ENCODE data around the gene CBL. TPM values are rescaled to one million over a fixed set of nuclear protein-coding genes. Genes with fewer than 3 reads are reported as not detected.

Gene CBL
- polyA plus RNA-seq, 1 of the 3 experiments (the other 2 are of a cell fraction) = 9.5 TPM

- H3K9ac ChIP-seq = no peak overlapping the region
- POLR2A ChIA-PET = no interaction called here
- H3K4me3 ChIP-seq (ENCODE audit: low read depth in 2 of 2, low read length in 1 of 2) = no peak overlapping the region
- H3K27ac ChIP-seq (ENCODE audit: low read depth in 2 of 2, low read length in 1 of 2) = no peak overlapping the region
- H3K4me1 ChIP-seq (ENCODE audit: control insufficient read depth in 1 of 2, insufficient read depth in 2 of 2, low read depth in 1 of 2, low read length in 1 of 2) = no peaks in the 10 kb centered on the region; a peak in 1 of 4 replicates
- peaks cover 70% of the 10 kb centered on the region for H3K79me2 ChIP-seq (ENCODE audit: insufficient read depth)
- H4K20me1 ChIP-seq (ENCODE audit: insufficient read depth) = peaks cover 11% of the 10 kb centered on the region; the same call in 1 of the 2 replicates
- H3K9me3 ChIP-seq = no peaks in the 10 kb centered on the region
- H3K36me3 ChIP-seq (replicated peaks in 1 of 2; ENCODE audit: control insufficient read depth in 1 of 2, insufficient read depth in 2 of 2, low read length in 1 of 2) = peaks cover 0 to 12% of the 10 kb centered on the region in 2 experiments
- CTCF ChIA-PET = no interaction called here
- TF ChIP-seq NFIC (IDR thresholded peaks at IDR 0.05; ENCODE audit: borderline replicate concordance) = no peak
- no peak for TF ChIP-seq ELF1 (IDR thresholded peaks at IDR 0.05)
- no peak for TF ChIP-seq RFX5 (IDR thresholded peaks at IDR 0.05; ENCODE audit: low read length)
- no peak for TF ChIP-seq USF1 (IDR thresholded peaks at IDR 0.05; ENCODE audit: borderline replicate concordance, low read depth)
- TF ChIP-seq TCF12 (IDR thresholded peaks at IDR 0.05) = no peak
- TF ChIP-seq RAD21 (IDR thresholded peaks at IDR 0.05; ENCODE audit: low read length) = no peak
- no peak for TF ChIP-seq POLR2AphosphoS5 (IDR thresholded peaks at IDR 0.05; ENCODE audit: low read depth, low read length)
- no peak for TF ChIP-seq CTCF (IDR thresholded peaks at IDR 0.05)
- no peak for TF ChIP-seq MAX (IDR thresholded peaks at IDR 0.05; ENCODE audit: low read depth)
- no peak for TF ChIP-seq MEF2A (IDR thresholded peaks at IDR 0.05; ENCODE audit: borderline replicate concordance, low read depth)
- no peak for TF ChIP-seq REST (IDR thresholded peaks at IDR 0.05; ENCODE audit: low read depth, low read length)
- no peak for TF ChIP-seq EZH2phosphoT487 (IDR thresholded peaks at IDR 0.05; ENCODE audit: borderline replicate concordance, low read depth)
- TF ChIP-seq CHD2 (IDR thresholded peaks at IDR 0.05; ENCODE audit: low read length, partially characterized antibody) = no peak
- no peak for TF ChIP-seq USF2 (IDR thresholded peaks at IDR 0.05; ENCODE audit: borderline replicate concordance, low read depth, low read length)
- no peak for TF ChIP-seq TEAD4 (IDR thresholded peaks at IDR 0.05; ENCODE audit: borderline replicate concordance, insufficient read depth)
- no peaks in the 10 kb centered on the region for H3K27me3 ChIP-seq (ENCODE audit: insufficient read depth)
- no peak overlapping the region for H3K4me2 ChIP-seq
- 96% methylated on average over 5 of the region's 5 CpGs for WGBS (ENCODE audit: low lambda C conversion rate)
- H3K9me2 ChIP-seq = no peaks in the 10 kb centered on the region
- H3F3A ChIP-seq (replicated peaks; ENCODE audit: insufficient read depth) = peaks cover 4% of the 10 kb centered on the region
- no peak for DNase-seq
- no peak overlapping the region for H2AFZ ChIP-seq (ENCODE audit: low read depth)
Observed at GRCh38 chr11:119254239-119254638, 48.1 kb downstream of the CBL start.
